CD4-positive, alpha-beta T cell treated with Interleukin-21 for 1 hour (primary cell): ENCODE measurements around the gene FBXL17.
"Not testable (repeated sequence)": the region's sequence is repeated elsewhere in the genome, so short reads cannot be mapped to it uniquely, and the experiment has no call there.

Source experiments
- DNase-seq: peaks from one replicate; pipeline ENCODE4 v3.0.0-alpha.2; 2020

FBXL17 gene

GRCh38 chr5:108303086-108303485 lies 78.8 kb downstream of the FBXL17 start:
- no peak for DNase-seq

GRCh38 chr5:108297042-108297601 lies 84.8 kb downstream of the FBXL17 start:
- no peak for DNase-seq

GRCh38 chr5:108295578-108296368 lies 86.1 kb downstream of the FBXL17 start:
- no peak for DNase-seq

- DNase-seq: no peak
Observed at GRCh38 chr5:108280960-108281569, 100.8 kb downstream of the FBXL17 start.

GRCh38 chr5:108280248-108280647 lies 101.7 kb downstream of the FBXL17 start:
- DNase-seq: no peak

GRCh38 chr5:108278285-108279240 lies 103.3 kb downstream of the FBXL17 start:
- DNase-seq: no peak

GRCh38 chr5:108276187-108277050 lies 105.5 kb downstream of the FBXL17 start:
- DNase-seq: no peak

GRCh38 chr5:108274080-108274479 lies 107.8 kb downstream of the FBXL17 start:
- not testable (repeated sequence) for DNase-seq

- no peak for DNase-seq
Observed at GRCh38 chr5:108271127-108271526, 110.8 kb downstream of the FBXL17 start.

GRCh38 chr5:108266242-108266641 lies 115.7 kb downstream of the FBXL17 start:
- no peak for DNase-seq

- no peak for DNase-seq
Observed at GRCh38 chr5:108264533-108264932, 117.4 kb downstream of the FBXL17 start.

GRCh38 chr5:108263338-108263737 lies 118.6 kb downstream of the FBXL17 start:
- DNase-seq: no peak

GRCh38 chr5:108260858-108261170 lies 121.1 kb downstream of the FBXL17 start:
- no peak for DNase-seq

GRCh38 chr5:108260117-108260857 lies 121.6 kb downstream of the FBXL17 start:
- DNase-seq: peak; percentile 64

- DNase-seq: no peak
Observed at GRCh38 chr5:108259306-108259705, 122.6 kb downstream of the FBXL17 start.

GRCh38 chr5:108257996-108258395 lies 123.9 kb downstream of the FBXL17 start:
- no peak for DNase-seq

- no peak for DNase-seq
Observed at GRCh38 chr5:108255468-108255867, 126.4 kb downstream of the FBXL17 start.

GRCh38 chr5:108251350-108251749 lies 130.5 kb downstream of the FBXL17 start:
- DNase-seq: no peak

- no peak for DNase-seq
Observed at GRCh38 chr5:108249785-108250426, 132.0 kb downstream of the FBXL17 start.

- DNase-seq: no peak
Observed at GRCh38 chr5:108249095-108249784, 132.7 kb downstream of the FBXL17 start.
